NB4 (cell line): Measurements from ENCODE around the gene SIAH3.

Source experiments
- DNase-seq: peaks from one replicate; pipeline ENCODE4 v3.0.0; 2010; ENCODE audit warnings: low read depth
- H3K4me3 ChIP-seq: one replicate; pipeline ENCODE4 v1.5.1; 2011; ENCODE audit warnings: mild to moderate bottlenecking, low read depth, low read length, moderate library complexity
- MYC ChIP-seq: IDR thresholded peaks from 2 replicates; pipeline ENCODE4 v1.6.1; 2011; ENCODE audit warnings: low read depth, low read length
- POLR2A ChIP-seq: IDR thresholded peaks from 2 replicates; pipeline ENCODE4 v1.6.1; 2011; ENCODE audit warnings: mild to moderate bottlenecking; ENCODE audit not compliant: insufficient read length; ENCODE audit errors: extremely low read depth
- TF ChIP-seq, protein P1 (sequence below): IDR thresholded peaks from one replicate; pipeline ENCODE4 v1.5.1; 2012; ENCODE audit warnings: low read depth, low read length
- TF ChIP-seq, protein P2 (sequence below): IDR thresholded peaks from 2 replicates; pipeline ENCODE4 v1.6.1; 2011; ENCODE audit warnings: low read depth, low read length

The SIAH3 gene

DNA sequence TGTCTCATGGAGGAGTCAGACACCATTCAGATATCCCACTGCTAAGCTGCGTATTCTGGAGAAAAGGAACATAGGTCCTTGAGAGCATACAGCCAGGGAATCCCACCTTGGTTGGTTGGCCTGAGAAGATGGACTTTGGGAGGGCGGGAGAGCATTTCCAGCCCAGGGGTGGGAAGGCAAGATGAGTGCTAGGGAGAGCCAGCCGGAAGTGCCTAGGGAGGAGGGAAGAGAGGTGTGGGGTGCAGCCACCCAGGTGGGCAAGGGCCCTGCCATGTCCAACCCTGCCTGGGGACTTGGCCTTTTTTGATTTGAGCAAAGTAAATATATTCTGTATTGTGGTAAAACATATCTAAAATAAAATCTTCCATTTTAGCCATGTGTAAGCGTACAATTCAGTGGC lies 19.7 kb downstream of the SIAH3 start:
- TF ChIP-seq, protein P1, sequence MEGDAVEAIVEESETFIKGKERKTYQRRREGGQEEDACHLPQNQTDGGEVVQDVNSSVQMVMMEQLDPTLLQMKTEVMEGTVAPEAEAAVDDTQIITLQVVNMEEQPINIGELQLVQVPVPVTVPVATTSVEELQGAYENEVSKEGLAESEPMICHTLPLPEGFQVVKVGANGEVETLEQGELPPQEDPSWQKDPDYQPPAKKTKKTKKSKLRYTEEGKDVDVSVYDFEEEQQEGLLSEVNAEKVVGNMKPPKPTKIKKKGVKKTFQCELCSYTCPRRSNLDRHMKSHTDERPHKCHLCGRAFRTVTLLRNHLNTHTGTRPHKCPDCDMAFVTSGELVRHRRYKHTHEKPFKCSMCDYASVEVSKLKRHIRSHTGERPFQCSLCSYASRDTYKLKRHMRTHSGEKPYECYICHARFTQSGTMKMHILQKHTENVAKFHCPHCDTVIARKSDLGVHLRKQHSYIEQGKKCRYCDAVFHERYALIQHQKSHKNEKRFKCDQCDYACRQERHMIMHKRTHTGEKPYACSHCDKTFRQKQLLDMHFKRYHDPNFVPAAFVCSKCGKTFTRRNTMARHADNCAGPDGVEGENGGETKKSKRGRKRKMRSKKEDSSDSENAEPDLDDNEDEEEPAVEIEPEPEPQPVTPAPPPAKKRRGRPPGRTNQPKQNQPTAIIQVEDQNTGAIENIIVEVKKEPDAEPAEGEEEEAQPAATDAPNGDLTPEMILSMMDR, result no peak
- TF ChIP-seq POLR2A (no peak), MYC (no peak)
- TF ChIP-seq, protein P2, sequence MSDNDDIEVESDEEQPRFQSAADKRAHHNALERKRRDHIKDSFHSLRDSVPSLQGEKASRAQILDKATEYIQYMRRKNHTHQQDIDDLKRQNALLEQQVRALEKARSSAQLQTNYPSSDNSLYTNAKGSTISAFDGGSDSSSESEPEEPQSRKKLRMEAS, result no peak

DNA sequence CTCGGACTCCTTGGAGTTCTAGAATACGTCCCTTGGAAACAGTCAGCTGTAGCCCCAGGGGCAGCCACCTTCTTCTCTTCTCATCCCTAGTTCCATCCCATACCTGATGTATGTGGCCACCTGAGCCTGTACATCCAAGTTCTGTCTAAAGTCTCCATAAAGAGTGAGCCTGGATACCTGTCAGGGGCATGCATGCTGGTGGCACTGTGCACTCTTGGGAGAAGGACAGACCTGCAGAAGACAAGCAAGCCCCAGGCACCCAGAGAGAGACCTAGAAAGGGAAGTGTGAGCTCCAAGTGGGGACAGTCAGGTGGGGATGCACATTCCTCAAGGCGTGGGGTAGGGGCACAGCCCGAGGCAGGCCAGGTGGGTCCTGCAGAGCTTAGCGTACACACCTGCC lies 21.4 kb downstream of the SIAH3 start:
- no peak overlapping the region for H3K4me3 ChIP-seq
- no peak for TF ChIP-seq POLR2A
- TF ChIP-seq, protein P2, result no peak
- TF ChIP-seq MYC, result no peak
- TF ChIP-seq, protein P1, result no peak
- DNase-seq, result no peak

More for the DNA sequence above, 19.7 kb downstream of the SIAH3 start:
- no peak overlapping the region for H3K4me3 ChIP-seq
- no peak for DNase-seq

DNA sequence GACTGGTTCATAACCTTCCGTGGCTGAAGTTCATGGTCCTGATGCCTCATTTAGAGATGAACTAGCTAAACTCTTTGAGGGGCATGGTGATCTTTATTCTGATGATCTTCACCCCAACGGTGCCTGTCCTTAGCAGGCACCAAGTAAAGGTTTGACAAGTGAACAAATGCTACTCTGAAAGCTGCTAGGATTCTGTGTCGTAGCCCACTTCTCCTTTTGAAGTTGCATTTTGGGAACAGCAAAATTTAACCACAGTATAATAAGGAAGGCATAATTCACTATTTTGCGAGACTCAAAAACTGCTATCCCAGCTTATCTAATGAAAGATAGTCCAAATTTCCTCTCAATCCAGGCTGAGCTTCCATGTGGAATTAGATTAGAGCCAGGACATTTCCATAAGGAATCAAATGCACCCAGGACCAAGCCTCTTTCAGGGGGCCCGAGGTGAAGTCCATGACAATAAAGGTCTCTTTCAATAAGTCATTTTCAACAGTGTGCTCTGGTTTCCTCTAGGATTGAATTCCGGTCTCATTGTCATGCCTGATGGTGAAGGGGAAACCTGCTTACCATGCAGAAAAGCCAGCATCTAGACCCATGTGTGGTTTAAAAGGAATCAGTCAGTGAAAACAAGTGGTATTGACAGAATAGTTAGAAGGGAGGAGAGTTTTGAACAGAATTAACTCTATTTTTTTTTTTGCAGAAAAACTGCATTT lies 23.1 kb downstream of the SIAH3 start:
- H3K4me3 ChIP-seq, result no peak overlapping the region

DNA sequence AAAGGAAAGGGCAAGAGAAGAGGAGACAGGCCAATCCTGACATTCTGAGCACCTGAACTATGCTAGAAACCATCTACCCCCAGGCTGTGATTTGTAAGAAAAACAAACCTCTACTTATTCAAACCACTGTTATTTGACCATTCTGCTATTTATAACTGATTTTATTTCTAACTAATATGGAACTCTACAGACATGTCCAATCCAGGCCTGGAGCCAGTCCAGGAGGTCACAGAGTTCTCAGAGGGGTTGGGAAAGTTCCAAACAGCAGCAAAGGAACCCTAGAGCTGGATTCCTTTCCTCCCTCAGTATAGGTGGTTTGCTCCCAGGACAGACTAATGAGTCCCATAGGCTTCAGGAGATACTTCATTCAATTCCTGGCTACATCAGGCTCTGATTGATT lies 24.2 kb downstream of the SIAH3 start:
- no peak for DNase-seq
- no peak overlapping the region for H3K4me3 ChIP-seq
- TF ChIP-seq, protein P2, result 0 out of 2 replicates have a peak, but pooled peaks have one; percentile 11
- TF ChIP-seq MYC, result no peak
- TF ChIP-seq POLR2A, result no peak
- TF ChIP-seq, protein P1, result no peak

More for the DNA sequence above, 23.1 kb downstream of the SIAH3 start:
- DNase-seq, result peak; percentile 66
- no peak for TF ChIP-seq POLR2A
- TF ChIP-seq, protein P1, result no peak
- TF ChIP-seq, protein P2, result no peak
- TF ChIP-seq MYC, result no peak

DNA sequence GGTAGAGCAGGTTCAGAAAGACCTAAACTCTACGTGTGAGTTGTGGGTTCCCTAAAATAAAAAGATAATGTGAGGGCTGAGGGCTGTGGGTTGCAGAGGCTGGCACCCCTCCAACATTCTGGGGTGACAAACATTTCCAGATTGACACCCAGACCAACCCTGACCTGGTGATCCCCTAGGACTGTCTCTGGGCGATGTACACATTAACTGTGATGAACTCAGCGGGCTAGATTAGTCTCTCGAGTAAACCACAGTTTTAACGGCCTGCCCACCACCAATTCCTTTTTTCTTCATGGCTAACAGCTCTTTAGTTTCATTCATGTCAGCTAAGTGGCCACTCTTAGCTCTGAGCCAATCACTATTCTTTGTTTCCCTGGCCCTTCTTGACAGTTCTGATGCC lies 24.8 kb downstream of the SIAH3 start:
- TF ChIP-seq, protein P2, result no peak
- TF ChIP-seq POLR2A (no peak), MYC (no peak)
- TF ChIP-seq, protein P1, result peak; percentile 1
- peak; percentile 89 for DNase-seq
- no peak overlapping the region for H3K4me3 ChIP-seq
